Stomach (tissue), 9 donors: ENCODE data around the gene SLC24A3. TPM values are rescaled to one million over a fixed set of nuclear protein-coding genes. Genes with fewer than 3 reads are reported as not detected.

Source experiments
- DNase-seq, 2 donors: peaks; one replicate each; pipeline versions ENCODE4 v3.0.0 to v3.0.0-alpha.2; 2013 to 2019
- H3K27ac ChIP-seq, 5 donors: fragments of 200-600 bp in 4 of 5; sonication (generic) in 4 of 5; one replicate each; pipeline ENCODE4 v1.5.1; 2013 to 2019; ENCODE audit warnings: mild to moderate bottlenecking in 1 of 5, moderate library complexity in 1 of 5
- H3K27me3 ChIP-seq, 3 donors: fragments of 200-600 bp; sonication (generic); one replicate each; pipeline ENCODE4 v1.5.1; 2017 to 2019; ENCODE audit warnings: mixed run types in 1 of 3
- H3K36me3 ChIP-seq, 4 donors: fragments of 200-600 bp; sonication (generic); 1 replicate in 3 of 4; 2 replicates in 1 of 4; pipeline ENCODE4 v1.5.1; 2016 to 2019
- H3K4me1 ChIP-seq, 4 donors: fragments of 200-600 bp; sonication (generic); one replicate each; pipeline ENCODE4 v1.5.1; 2016 to 2019
- H3K4me3 ChIP-seq, 4 donors: fragments of 200-600 bp; sonication (generic) in 3 of 4; one replicate each; pipeline ENCODE4 v1.5.1; 2016 to 2019; ENCODE audit warnings: mild to moderate bottlenecking in 1 of 4
- H3K9me3 ChIP-seq, 4 donors: fragments of 200-600 bp; sonication (generic); one replicate each; pipeline ENCODE4 v1.5.1; 2016 to 2019
- CTCF ChIP-seq, 7 experiments: fragments of 450-650 bp in 4 of 7; fragments of 200-600 bp in 3 of 7; sonication (generic) in 3 of 7; IDR thresholded peaks; one replicate each; pipeline ENCODE4 v1.5.1; 2016 to 2019; ENCODE audit warnings: antibody characterized with exemption in 7 of 7, control low read depth in 2 of 7, mild to moderate bottlenecking in 1 of 7
- EP300 ChIP-seq: sonication (generic); formaldehyde crosslinking; IDR thresholded peaks from one replicate; pipeline ENCODE4 v1.6.1; 2017; ENCODE audit warnings: antibody characterized with exemption
- POLR2A ChIP-seq, 4 donors: fragments of 450-650 bp; IDR thresholded peaks; one replicate each; pipeline ENCODE4 v1.6.1; 2016; ENCODE audit warnings: antibody characterized with exemption in 4 of 4, control low read depth in 2 of 4, mild to moderate bottlenecking in 1 of 4, moderate library complexity in 1 of 4
- POLR2AphosphoS5 ChIP-seq, 3 donors: sonication (generic); formaldehyde crosslinking; IDR thresholded peaks; one replicate each; pipeline ENCODE4 v1.6.1; 2016; ENCODE audit warnings: antibody characterized with exemption in 3 of 3
- WGBS, 5 donors: extraction: QIAGEN DNeasy Blood & Tissue Kit in 3 of 5; methylation state at CpG; one replicate each; pipeline versions ENCODE4 v1.1.5 to v1.1.7; 2013 to 2018; 5-methylcytosine and 5-hydroxymethylcytosine counted together
- intact Hi-C: fragments of 100-400 bp; cut with DNase I; formaldehyde crosslinking; loops from one replicate; pipeline ENCODE4 v1.15.1; 2023; ENCODE audit warnings: low total_unique reads
- polyA plus RNA-seq, 3 donors: library from polyadenylated mRNA; stranded (reverse); fragments of 200-250 nt; gene quantifications; one replicate each; pipeline ENCODE4 v1.2.3, GENCODE V29; 2013
- total RNA-seq, 5 donors: library from RNA; depleted of rRNA; stranded (reverse); fragments of >200 nt; gene quantifications; one replicate each; pipeline versions ENCODE4 v1.1.0 to v1.2.3, GENCODE V29; 2014 to 2016
- donor health status: healthy with polysubstance abuse.
- donor health status: Bipolar disorder and iron deficiency.
- donor health status: healthy.

The SLC24A3 gene
- total and polyA plus RNA-seq, 8 donors, result 1.8 to 9.0 (median 4.5) TPM

DNA sequence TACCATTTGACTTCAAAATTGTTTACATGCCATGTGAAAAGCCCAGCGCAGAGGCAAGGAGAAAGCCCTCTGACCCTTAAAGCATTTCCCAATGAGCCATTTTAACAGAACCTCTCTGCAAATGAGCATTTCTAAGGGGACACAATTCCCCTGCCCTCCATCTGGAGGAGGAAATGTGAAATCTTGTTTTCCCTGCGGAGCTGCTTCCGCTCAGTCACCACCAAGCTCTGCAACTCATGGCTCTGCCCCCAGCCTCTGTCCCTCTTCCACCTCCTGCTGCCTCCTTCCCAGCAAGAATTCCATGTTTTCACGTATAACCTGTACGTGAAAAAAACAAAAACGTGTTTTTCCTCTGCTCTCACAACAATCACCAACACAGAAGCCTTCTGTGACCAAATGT is 557.9 kb downstream of the SLC24A3 start:
- intact Hi-C loops, result loop anchor here (10.0 kb wide), 1 partner anchor 76 kb away; no protein-coding TSS in a partner anchor
- TF ChIP-seq POLR2A (IDR thresholded peaks at IDR 0.05) (no peak), CTCF (IDR thresholded peaks at IDR 0.05) (no peak), EP300 (no peak), POLR2AphosphoS5 (IDR thresholded peaks at IDR 0.05) (no peak)
- Histone ChIP-seq H3K27ac (no peak overlapping the region), H3K9me3 (no peaks in the 10 kb centered on the region), H3K4me3 (no peak overlapping the region), H3K36me3 (peaks cover 0 to 4% (median 0%) of the 10 kb centered on the region in 4 donors), H3K27me3 (no peaks in the 10 kb centered on the region), H3K4me1 (peaks cover 0 to 31% (median 7%) of the 10 kb centered on the region in 4 donors)
- no peak for DNase-seq
- WGBS, 5 donors, result 67 to 90% (median 83%) methylated on average over 6 of the region's 6 CpGs

- H3K9me3 ChIP-seq, result no peaks in the 10 kb centered on the region
- H3K36me3 ChIP-seq, result peaks cover 0 to 4% (median 0%) of the 10 kb centered on the region in 4 donors
- H3K4me1 ChIP-seq, result peaks cover 0 to 37% (median 11%) of the 10 kb centered on the region in 4 donors
- 89 to 100% (median 93%) methylated on average over 2 of the region's 2 CpGs for WGBS, 5 donors
- DNase-seq, result no peak
- no peaks in the 10 kb centered on the region for H3K27me3 ChIP-seq
- no peak overlapping the region for H3K27ac ChIP-seq
- intact Hi-C loops, result loop anchor here (10.0 kb wide), 1 partner anchor 76 kb away; no protein-coding TSS in a partner anchor
- no peak for TF ChIP-seq POLR2A (IDR thresholded peaks at IDR 0.05)
- no peak for TF ChIP-seq CTCF (IDR thresholded peaks at IDR 0.05)
- TF ChIP-seq POLR2AphosphoS5 (IDR thresholded peaks at IDR 0.05), result no peak
- TF ChIP-seq EP300, result no peak
- H3K4me3 ChIP-seq, result no peak overlapping the region
Observed at GRCh38 chr20:19771031-19771430, 558.6 kb downstream of the SLC24A3 start.
